Ovary (tissue), 3 donors: ENCODE results near the gene KCNG2.

Experiments
- POLR2A ChIP-seq: fragments of 450-650 bp; IDR thresholded peaks from one replicate; pipeline ENCODE4 v1.6.1; 2017; ENCODE audit warnings: antibody characterized with exemption, mild to moderate bottlenecking, moderate library complexity
- TF ChIP-seq, protein P1 (sequence below), 3 donors: fragments of 450-650 bp in 2 of 3; fragments of 200-600 bp in 1 of 3; IDR thresholded peaks; one replicate each; pipeline versions ENCODE4 v1.5.1 to v1.8.0; 2016 to 2022; ENCODE audit warnings: antibody characterized with exemption in 3 of 3, mild to moderate bottlenecking in 1 of 3
- donor health status: DM: no; HTN: no; CAD: no.

DNA sequence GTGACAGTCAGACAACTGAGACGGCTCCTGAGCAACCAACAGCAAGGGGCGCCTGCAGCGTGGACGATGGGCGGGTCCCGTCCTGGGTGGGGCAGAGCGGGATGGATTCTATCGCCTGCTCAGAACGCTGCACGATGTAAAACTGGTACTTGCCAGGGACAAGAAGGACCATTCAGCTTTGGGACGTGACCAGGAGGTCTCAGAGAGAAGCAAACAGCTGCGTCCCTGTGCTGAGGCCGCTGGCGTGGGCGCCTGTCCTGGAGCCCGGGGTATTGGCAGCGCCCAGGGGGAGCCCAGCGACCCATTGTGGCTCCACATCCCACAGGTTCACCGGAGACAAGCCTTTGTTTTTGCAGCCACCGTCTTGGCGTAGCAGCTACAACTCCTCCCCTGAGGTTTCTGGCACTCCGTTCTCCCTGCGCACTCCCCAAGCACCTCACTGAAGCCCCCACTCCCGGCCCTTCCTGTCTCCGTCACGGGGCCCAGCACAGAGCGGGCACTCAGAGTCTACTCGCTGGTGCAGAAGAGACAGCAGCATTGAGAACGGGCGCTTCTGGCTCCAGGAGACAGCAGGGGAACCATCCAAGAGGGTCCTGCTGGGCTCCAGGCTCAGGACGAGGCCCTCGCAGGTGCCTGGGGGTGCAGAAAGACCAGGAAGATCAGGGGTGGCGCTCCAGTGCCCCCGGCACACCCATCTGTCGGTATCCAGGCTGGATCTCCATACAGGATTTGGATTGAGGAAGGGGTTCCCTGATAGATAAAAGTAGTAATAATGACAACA, 22.1 kb upstream of the KCNG2 start:
- TF ChIP-seq, protein P1, sequence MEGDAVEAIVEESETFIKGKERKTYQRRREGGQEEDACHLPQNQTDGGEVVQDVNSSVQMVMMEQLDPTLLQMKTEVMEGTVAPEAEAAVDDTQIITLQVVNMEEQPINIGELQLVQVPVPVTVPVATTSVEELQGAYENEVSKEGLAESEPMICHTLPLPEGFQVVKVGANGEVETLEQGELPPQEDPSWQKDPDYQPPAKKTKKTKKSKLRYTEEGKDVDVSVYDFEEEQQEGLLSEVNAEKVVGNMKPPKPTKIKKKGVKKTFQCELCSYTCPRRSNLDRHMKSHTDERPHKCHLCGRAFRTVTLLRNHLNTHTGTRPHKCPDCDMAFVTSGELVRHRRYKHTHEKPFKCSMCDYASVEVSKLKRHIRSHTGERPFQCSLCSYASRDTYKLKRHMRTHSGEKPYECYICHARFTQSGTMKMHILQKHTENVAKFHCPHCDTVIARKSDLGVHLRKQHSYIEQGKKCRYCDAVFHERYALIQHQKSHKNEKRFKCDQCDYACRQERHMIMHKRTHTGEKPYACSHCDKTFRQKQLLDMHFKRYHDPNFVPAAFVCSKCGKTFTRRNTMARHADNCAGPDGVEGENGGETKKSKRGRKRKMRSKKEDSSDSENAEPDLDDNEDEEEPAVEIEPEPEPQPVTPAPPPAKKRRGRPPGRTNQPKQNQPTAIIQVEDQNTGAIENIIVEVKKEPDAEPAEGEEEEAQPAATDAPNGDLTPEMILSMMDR (IDR thresholded peaks at IDR 0.05) = no peak
- TF ChIP-seq POLR2A = no peak
